H9 (cell line): ENCODE measurements around the gene TTC23. TPM values are rescaled to one million over a fixed set of nuclear protein-coding genes. Genes with fewer than 3 reads are reported as not detected.

ENCODE experiments used
- DNase-seq: peaks from one replicate; pipeline ENCODE4 v3.0.0-alpha.2; 2017
- H2AFZ ChIP-seq: one replicate; pipeline ENCODE4 v1.6.1; 2013; ENCODE audit warnings: mild to moderate bottlenecking, low read length, control low read depth, moderate library complexity
- H2AK5ac ChIP-seq: 2 replicates; pipeline ENCODE4 v1.6.1; 2013; ENCODE audit warnings: low read length, control low read depth, mixed read lengths; ENCODE audit not compliant: insufficient read length
- H2BK120ac ChIP-seq: one replicate; pipeline ENCODE4 v1.6.1; 2013; ENCODE audit warnings: low read depth, mild to moderate bottlenecking, low read length, control low read depth, inconsistent platforms; ENCODE audit not compliant: poor library complexity, severe bottlenecking
- H2BK12ac ChIP-seq: 2 replicates; pipeline ENCODE4 v1.6.1; 2013; ENCODE audit warnings: low read length, control low read depth, mixed read lengths, low read depth; ENCODE audit not compliant: insufficient read length
- H2BK15ac ChIP-seq: 2 replicates; pipeline ENCODE4 v1.6.1; 2013; ENCODE audit warnings: low read depth, low read length, control low read depth
- H2BK20ac ChIP-seq: one replicate; pipeline ENCODE4 v1.6.1; 2013; ENCODE audit warnings: low read depth, mild to moderate bottlenecking, low read length, control low read depth, inconsistent platforms; ENCODE audit not compliant: poor library complexity, severe bottlenecking
- H2BK5ac ChIP-seq: 2 replicates; pipeline ENCODE4 v1.6.1; 2013; ENCODE audit warnings: low read length, control low read depth, mixed read lengths; ENCODE audit not compliant: insufficient read length
- H3K14ac ChIP-seq: 2 replicates; pipeline ENCODE4 v1.6.1; 2013; ENCODE audit warnings: low read length, control low read depth; ENCODE audit not compliant: insufficient read depth
- H3K18ac ChIP-seq: 2 replicates; pipeline ENCODE4 v1.6.1; 2013; ENCODE audit warnings: low read depth, mild to moderate bottlenecking, mixed read lengths, low read length, control low read depth; ENCODE audit not compliant: insufficient read length
- H3K23ac ChIP-seq: 2 replicates; pipeline ENCODE4 v1.6.1; 2013; ENCODE audit warnings: low read length, control low read depth, mixed read lengths, low read depth; ENCODE audit not compliant: insufficient read length
- H3K23me2 ChIP-seq: 2 replicates; pipeline ENCODE4 v1.6.1; 2013; ENCODE audit warnings: low read depth, mild to moderate bottlenecking, mixed read lengths, low read length, control low read depth; ENCODE audit not compliant: insufficient read length, poor library complexity, severe bottlenecking
- H3K27ac ChIP-seq: 2 replicates; pipeline ENCODE4 v1.5.1; 2013; ENCODE audit warnings: low read length, control low read depth, mixed read lengths, low read depth; ENCODE audit not compliant: insufficient read length
- H3K27me3 ChIP-seq: 2 replicates; pipeline ENCODE4 v1.6.1; 2013; ENCODE audit warnings: low read length, control low read depth, inconsistent platforms; ENCODE audit not compliant: insufficient read depth
- H3K4ac ChIP-seq: 2 replicates; pipeline ENCODE4 v1.6.1; 2013; ENCODE audit warnings: low read depth, mild to moderate bottlenecking, control low read depth, inconsistent platforms, low read length, moderate library complexity
- H3K4me1 ChIP-seq: 2 replicates; pipeline ENCODE4 v1.6.1; 2013; ENCODE audit warnings: low read length, control low read depth, inconsistent platforms; ENCODE audit not compliant: insufficient read depth
- H3K4me2 ChIP-seq: 2 replicates; pipeline ENCODE4 v1.6.1; 2013; ENCODE audit warnings: low read length, control low read depth, mixed read lengths; ENCODE audit not compliant: insufficient read length, insufficient read depth
- H3K56ac ChIP-seq: 2 replicates; pipeline ENCODE4 v1.6.1; 2013; ENCODE audit warnings: low read depth, mild to moderate bottlenecking, mixed read lengths, low read length, control low read depth; ENCODE audit not compliant: insufficient read length
- H3K79me1 ChIP-seq: 2 replicates; pipeline ENCODE4 v1.6.1; 2013; ENCODE audit warnings: low read depth, mild to moderate bottlenecking, moderate library complexity, low read length, control low read depth, inconsistent platforms; ENCODE audit not compliant: insufficient read depth, poor library complexity, severe bottlenecking
- H3K79me2 ChIP-seq: 2 replicates; pipeline ENCODE4 v1.6.1; 2013; ENCODE audit warnings: low read length, control low read depth, inconsistent platforms; ENCODE audit not compliant: insufficient read depth
- H3K9ac ChIP-seq: 2 replicates; pipeline ENCODE4 v1.6.1; 2013; ENCODE audit warnings: low read length, control low read depth, mixed read lengths; ENCODE audit not compliant: insufficient read length; ENCODE audit errors: extremely low read depth
- H3K9me3 ChIP-seq: one replicate; pipeline ENCODE4 v1.6.1; 2013; ENCODE audit warnings: low read depth, low read length, inconsistent platforms; ENCODE audit not compliant: control insufficient read depth
- H3T11ph ChIP-seq: one replicate; pipeline ENCODE4 v1.6.1; 2013; ENCODE audit warnings: mild to moderate bottlenecking, low read length, control low read depth, inconsistent platforms
- H4K20me1 ChIP-seq: one replicate; pipeline ENCODE4 v1.6.1; 2013; ENCODE audit not compliant: control insufficient read depth, insufficient read length, insufficient read depth
- H4K5ac ChIP-seq: 2 replicates; pipeline ENCODE4 v1.6.1; 2013; ENCODE audit warnings: low read depth, mild to moderate bottlenecking, mixed read lengths, low read length, control low read depth; ENCODE audit not compliant: insufficient read length
- H4K8ac ChIP-seq: replicated peaks from 2 replicates; pipeline ENCODE4 v1.6.1; 2013; ENCODE audit warnings: low read length, control low read depth, mixed read lengths, low read depth; ENCODE audit not compliant: insufficient read length
- H4K91ac ChIP-seq: 2 replicates; pipeline ENCODE4 v1.6.1; 2013; ENCODE audit warnings: low read depth, mild to moderate bottlenecking, moderate library complexity, mixed read lengths, low read length, control low read depth; ENCODE audit not compliant: insufficient read length
- H3K27ac Mint-ChIP-seq, 3 experiments: 2 replicates in 2 of 3; 3 replicates in 1 of 3; pipeline ENCODE4 v1.8.0; 2020 to 2021; ENCODE audit warnings: mixed read lengths in 3 of 3, mild to moderate bottlenecking in 1 of 3, moderate library complexity in 1 of 3
- H3K27me3 Mint-ChIP-seq: 2 replicates; pipeline ENCODE4 v1.8.0; 2021; ENCODE audit warnings: low read depth, mild to moderate bottlenecking, moderate library complexity, mixed read lengths
- H3K36me3 Mint-ChIP-seq, 3 experiments: 2 replicates in 2 of 3; 3 replicates in 1 of 3; pipeline ENCODE4 v1.8.0; 2020 to 2021; ENCODE audit warnings: low read depth in 3 of 3, mixed read lengths in 3 of 3; ENCODE audit not compliant: insufficient read depth in 1 of 3
- H3K4me1 Mint-ChIP-seq, 2 experiments: 2 replicates each; pipeline ENCODE4 v1.8.0; 2020; ENCODE audit warnings: mixed read lengths in 2 of 2
- H3K4me3 Mint-ChIP-seq, 2 experiments: 2 replicates in 1 of 2; 3 replicates in 1 of 2; pipeline ENCODE4 v1.8.0; 2020 to 2021; ENCODE audit warnings: mild to moderate bottlenecking in 2 of 2, mixed read lengths in 2 of 2, moderate library complexity in 1 of 2
- H3K9me3 Mint-ChIP-seq, 2 experiments: 2 replicates in 1 of 2; 3 replicates in 1 of 2; pipeline ENCODE4 v1.8.0; 2020; ENCODE audit warnings: mild to moderate bottlenecking in 2 of 2, mixed read lengths in 2 of 2, moderate library complexity in 1 of 2
- CTCF ChIP-seq: fragments of 200-600 bp; sonication (generic); conservative IDR thresholded peaks from 3 replicates; pipeline ENCODE4 v1.8.0; 2021; ENCODE audit warnings: antibody characterized with exemption, mild to moderate bottlenecking
- WGBS: extraction: QIAGEN DNeasy Blood & Tissue Kit; methylation state at CpG from one replicate; pipeline ENCODE4 v1.1.7; 2013; ENCODE audit warnings: missing lambda C conversion rate, low lambda C conversion rate, mixed read lengths; ENCODE audit not compliant: insufficient read length; ENCODE audit errors: extremely low coverage; 5-methylcytosine and 5-hydroxymethylcytosine counted together
- total RNA-seq: library from RNA; stranded (reverse); gene quantifications from 2 replicates; pipeline ENCODE4 v1.2.1, GENCODE V29; 2021

TTC23 gene
- total RNA-seq, 1 experiment from 2014 or later: 14.3 TPM

- no peak overlapping the region for H3K4ac ChIP-seq
- Mint-ChIP-seq H3K4me1 (no peaks in the 10 kb centered on the region), H3K9me3 (no peaks in the 10 kb centered on the region), H3K36me3 (peaks cover 0 to 12% (median 9%) of the 10 kb centered on the region in 3 experiments; a peak in 4 of 7 replicates), H3K4me3 (no peak overlapping the region), H3K27ac (peak overlapping the region in 2 of 3 experiments; percentile 32 to 50; a peak in 3 of 7 replicates), H3K27me3 (no peaks in the 10 kb centered on the region)
- H3K23me2 ChIP-seq: no peaks in the 10 kb centered on the region
- H3K14ac ChIP-seq: no peak overlapping the region
- H3K18ac ChIP-seq: no peak overlapping the region
- H3K9ac ChIP-seq: no peak overlapping the region
- no CpG with 5 or more reads among the region's 23 CpGs for WGBS
- H2BK120ac ChIP-seq: no peak overlapping the region
- no peaks in the 10 kb centered on the region for H3K79me2 ChIP-seq
- DNase-seq: no peak
- no peak overlapping the region for H4K5ac ChIP-seq
- no peak overlapping the region for H3K56ac ChIP-seq
- H3K27ac ChIP-seq: no peak overlapping the region
- H2AFZ ChIP-seq: no peak overlapping the region
- no peaks in the 10 kb centered on the region for H3K9me3 ChIP-seq
- H2BK15ac ChIP-seq: no peak overlapping the region
- no peak overlapping the region for H3K23ac ChIP-seq
- H2AK5ac ChIP-seq: no peak overlapping the region
- no peak overlapping the region for H2BK20ac ChIP-seq
- H4K20me1 ChIP-seq: no peaks in the 10 kb centered on the region
- no peak overlapping the region for H4K91ac ChIP-seq
- no peak overlapping the region for H4K8ac ChIP-seq
- no peak for TF ChIP-seq CTCF
- no peak overlapping the region for H2BK5ac ChIP-seq
- no peaks in the 10 kb centered on the region for H3K27me3 ChIP-seq
- H3T11ph ChIP-seq: no peak overlapping the region
- H3K79me1 ChIP-seq: no peaks in the 10 kb centered on the region
- H3K4me1 ChIP-seq: no peaks in the 10 kb centered on the region
- no peak overlapping the region for H3K4me2 ChIP-seq
- no peak overlapping the region for H2BK12ac ChIP-seq
Observed at GRCh38 chr15:99165956-99166689, 83.3 kb downstream of the TTC23 start.
